ENCODE results near the gene HM13.
"Not testable (repeated sequence)": the region's sequence is repeated elsewhere in the genome, so short reads cannot be mapped to it uniquely, and the experiment has no call there.

The HM13 gene

GRCh38 chr20:31535298-31535697 is 21.1 kb downstream of the HM13 start:
- CTCF ChIA-PET, result interaction anchor here (1.0 kb wide), 1 partner anchor 15 kb away, joined by 3 read pairs; no protein-coding TSS in a partner anchor

GRCh38 chr20:31536575-31536974 is 22.3 kb downstream of the HM13 start:
- Histone ChIP-seq H3K27me3 (replicated peaks in 2 of 5; ENCODE audit: control insufficient read depth in 4 of 5, insufficient read depth in 5 of 5, low read length in 4 of 5) (no peaks in the 10 kb centered on the region), H3K4me1 (ENCODE audit: control extremely low read depth in 1 of 4, control insufficient read depth in 4 of 4, insufficient read depth in 4 of 4, low read length in 3 of 4) (peaks cover 4 to 21% (median 16%) of the 10 kb centered on the region in 4 experiments), H3K4me3 (ENCODE audit: control insufficient read depth in 1 of 7, extremely low read depth in 1 of 7, insufficient read depth in 4 of 7, low read depth in 2 of 7, low read length in 6 of 7) (no peak overlapping the region), H3K9me3 (ENCODE audit: control extremely low read depth in 1 of 5, control insufficient read depth in 4 of 5, insufficient read depth in 2 of 5, low read depth in 1 of 5, low read length in 4 of 5) (no peaks in the 10 kb centered on the region), H3K27ac (ENCODE audit: insufficient read depth in 1 of 2, low read depth in 1 of 2, low read length in 2 of 2, poor library complexity in 1 of 2, severe bottlenecking in 2 of 2) (no peak overlapping the region), H3K36me3 (ENCODE audit: control insufficient read depth in 4 of 4, insufficient read depth in 4 of 4, low read length in 3 of 4) (peaks cover 28 to 85% (median 57%) of the 10 kb centered on the region in 4 experiments)
- ChIA-PET POLR2A (no interaction called here), CTCF (interaction anchor here (1.3 to 1.7 kb wide), 3 partner anchors 9 to 36 kb away, joined by 3 to 6 read pairs (median 3); no protein-coding TSS in a partner anchor)
- DNase-seq, result no peak
- 100% methylated on average over 4 of the region's 5 CpGs for WGBS (ENCODE audit: insufficient coverage)

More at GRCh38 chr20:31535298-31535697, 21.1 kb downstream of the HM13 start:
- POLR2A ChIA-PET, result no interaction called here
- no peaks in the 10 kb centered on the region for H3K9me3 ChIP-seq (ENCODE audit: control extremely low read depth in 1 of 5, control insufficient read depth in 4 of 5, insufficient read depth in 2 of 5, low read depth in 1 of 5, low read length in 4 of 5)
- peaks cover 4 to 21% (median 15%) of the 10 kb centered on the region in 4 experiments for H3K4me1 ChIP-seq (ENCODE audit: control extremely low read depth in 1 of 4, control insufficient read depth in 4 of 4, insufficient read depth in 4 of 4, low read length in 3 of 4)
- no peak overlapping the region for H3K4me3 ChIP-seq (ENCODE audit: control insufficient read depth in 1 of 7, extremely low read depth in 1 of 7, insufficient read depth in 4 of 7, low read depth in 2 of 7, low read length in 6 of 7)
- no peaks in the 10 kb centered on the region for H3K27me3 ChIP-seq (replicated peaks in 2 of 5; ENCODE audit: control insufficient read depth in 4 of 5, insufficient read depth in 5 of 5, low read length in 4 of 5)
- H3K36me3 ChIP-seq (ENCODE audit: control insufficient read depth in 4 of 4, insufficient read depth in 4 of 4, low read length in 3 of 4), result peaks cover 29 to 88% (median 64%) of the 10 kb centered on the region in 4 experiments
- no peak for DNase-seq
- no peak overlapping the region for H3K27ac ChIP-seq (ENCODE audit: insufficient read depth in 1 of 2, low read depth in 1 of 2, low read length in 2 of 2, poor library complexity in 1 of 2, severe bottlenecking in 2 of 2)

- Histone ChIP-seq H3K4me1 (ENCODE audit: control extremely low read depth in 1 of 4, control insufficient read depth in 4 of 4, insufficient read depth in 4 of 4, low read length in 3 of 4) (peaks cover 4 to 21% (median 16%) of the 10 kb centered on the region in 4 experiments), H3K4me3 (ENCODE audit: control insufficient read depth in 1 of 7, extremely low read depth in 1 of 7, insufficient read depth in 4 of 7, low read depth in 2 of 7, low read length in 6 of 7) (no peak overlapping the region), H3K9me3 (ENCODE audit: control extremely low read depth in 1 of 5, control insufficient read depth in 4 of 5, insufficient read depth in 2 of 5, low read depth in 1 of 5, low read length in 4 of 5) (no peaks in the 10 kb centered on the region), H3K27ac (ENCODE audit: insufficient read depth in 1 of 2, low read depth in 1 of 2, low read length in 2 of 2, poor library complexity in 1 of 2, severe bottlenecking in 2 of 2) (no peak overlapping the region), H3K36me3 (ENCODE audit: control insufficient read depth in 4 of 4, insufficient read depth in 4 of 4, low read length in 3 of 4) (peaks cover 28 to 86% (median 60%) of the 10 kb centered on the region in 4 experiments), H3K27me3 (replicated peaks in 2 of 5; ENCODE audit: control insufficient read depth in 4 of 5, insufficient read depth in 5 of 5, low read length in 4 of 5) (no peaks in the 10 kb centered on the region)
- DNase-seq, result no peak
- WGBS (ENCODE audit: insufficient coverage), result 90% methylated on average over 5 of the region's 8 CpGs
- ChIA-PET POLR2A (no interaction called here), CTCF (interaction anchor here (1.3 to 2.9 kb wide), 5 partner anchors 10 to 75 kb away, joined by 3 to 13 read pairs (median 6); no protein-coding TSS in a partner anchor)
These were observed 23.1 kb downstream of the HM13 start for GRCh38 chr20:31537116-31537871.

GRCh38 chr20:31537890-31538289 is 23.6 kb downstream of the HM13 start:
- peaks cover 24 to 86% (median 61%) of the 10 kb centered on the region in 4 experiments for H3K36me3 ChIP-seq (ENCODE audit: control insufficient read depth in 4 of 4, insufficient read depth in 4 of 4, low read length in 3 of 4)
- H3K4me3 ChIP-seq (ENCODE audit: control insufficient read depth in 1 of 7, extremely low read depth in 1 of 7, insufficient read depth in 4 of 7, low read depth in 2 of 7, low read length in 6 of 7), result peak overlapping the region in 1 of 7 experiments; percentile 19
- H3K27me3 ChIP-seq (replicated peaks in 2 of 5; ENCODE audit: control insufficient read depth in 4 of 5, insufficient read depth in 5 of 5, low read length in 4 of 5), result no peaks in the 10 kb centered on the region
- peaks cover 4 to 21% (median 16%) of the 10 kb centered on the region in 4 experiments for H3K4me1 ChIP-seq (ENCODE audit: control extremely low read depth in 1 of 4, control insufficient read depth in 4 of 4, insufficient read depth in 4 of 4, low read length in 3 of 4)
- 8% methylated on average over 4 of the region's 4 CpGs for WGBS (ENCODE audit: insufficient coverage)
- POLR2A ChIA-PET, result no interaction called here
- H3K27ac ChIP-seq (ENCODE audit: insufficient read depth in 1 of 2, low read depth in 1 of 2, low read length in 2 of 2, poor library complexity in 1 of 2, severe bottlenecking in 2 of 2), result peak overlapping the region in 1 of 2 experiments; percentile 19
- CTCF ChIA-PET, result interaction anchor here (1.3 to 2.9 kb wide), 5 partner anchors 19 to 74 kb away, joined by 3 to 13 read pairs (median 4); no protein-coding TSS in a partner anchor
- DNase-seq, result peak in 2 of 3 donors; percentile 33
- no peaks in the 10 kb centered on the region for H3K9me3 ChIP-seq (ENCODE audit: control extremely low read depth in 1 of 5, control insufficient read depth in 4 of 5, insufficient read depth in 2 of 5, low read depth in 1 of 5, low read length in 4 of 5)

- no peak overlapping the region for H3K27ac ChIP-seq (ENCODE audit: insufficient read depth in 1 of 2, low read depth in 1 of 2, low read length in 2 of 2, poor library complexity in 1 of 2, severe bottlenecking in 2 of 2)
- DNase-seq, result no peak
- POLR2A ChIA-PET, result no interaction called here
- no peaks in the 10 kb centered on the region for H3K9me3 ChIP-seq (ENCODE audit: control extremely low read depth in 1 of 5, control insufficient read depth in 4 of 5, insufficient read depth in 2 of 5, low read depth in 1 of 5, low read length in 4 of 5)
- peaks cover 24 to 84% (median 60%) of the 10 kb centered on the region in 4 experiments for H3K36me3 ChIP-seq (ENCODE audit: control insufficient read depth in 4 of 4, insufficient read depth in 4 of 4, low read length in 3 of 4)
- no peak overlapping the region for H3K4me3 ChIP-seq (ENCODE audit: control insufficient read depth in 1 of 7, extremely low read depth in 1 of 7, insufficient read depth in 4 of 7, low read depth in 2 of 7, low read length in 6 of 7)
- CTCF ChIA-PET, result interaction anchor here (1.4 to 2.9 kb wide), 5 partner anchors 13 to 74 kb away, joined by 3 to 13 read pairs (median 8); no protein-coding TSS in a partner anchor
- WGBS (ENCODE audit: insufficient coverage), result 100% methylated on average over 3 of the region's 4 CpGs
- no peaks in the 10 kb centered on the region for H3K27me3 ChIP-seq (replicated peaks in 2 of 5; ENCODE audit: control insufficient read depth in 4 of 5, insufficient read depth in 5 of 5, low read length in 4 of 5)
- H3K4me1 ChIP-seq (ENCODE audit: control extremely low read depth in 1 of 4, control insufficient read depth in 4 of 4, insufficient read depth in 4 of 4, low read length in 3 of 4), result peaks cover 4 to 21% (median 16%) of the 10 kb centered on the region in 4 experiments
These were observed 24.1 kb downstream of the HM13 start for GRCh38 chr20:31538326-31538725.

- Histone ChIP-seq H3K4me1 (ENCODE audit: control extremely low read depth in 1 of 4, control insufficient read depth in 4 of 4, insufficient read depth in 4 of 4, low read length in 3 of 4) (peaks cover 4 to 21% (median 16%) of the 10 kb centered on the region in 4 experiments), H3K36me3 (ENCODE audit: control insufficient read depth in 4 of 4, insufficient read depth in 4 of 4, low read length in 3 of 4) (peaks cover 25 to 79% (median 58%) of the 10 kb centered on the region in 4 experiments)
- POLR2A ChIA-PET, result interaction anchor here (0.5 kb wide), 1 partner anchor 12 kb away, joined by 3 read pairs; no protein-coding TSS in a partner anchor
- not testable (repeated sequence) for H3K4me3 ChIP-seq (ENCODE audit: control insufficient read depth in 1 of 7, extremely low read depth in 1 of 7, insufficient read depth in 4 of 7, low read depth in 2 of 7, low read length in 6 of 7); H3K9me3 ChIP-seq (ENCODE audit: control extremely low read depth in 1 of 5, control insufficient read depth in 4 of 5, insufficient read depth in 2 of 5, low read depth in 1 of 5, low read length in 4 of 5); DNase-seq; H3K27me3 ChIP-seq (replicated peaks in 2 of 5; ENCODE audit: control insufficient read depth in 4 of 5, insufficient read depth in 5 of 5, low read length in 4 of 5); H3K27ac ChIP-seq (ENCODE audit: insufficient read depth in 1 of 2, low read depth in 1 of 2, low read length in 2 of 2, poor library complexity in 1 of 2, severe bottlenecking in 2 of 2)
- 60% methylated on average over 2 of the region's 3 CpGs for WGBS (ENCODE audit: insufficient coverage)
- CTCF ChIA-PET, result interaction anchor here (0.7 to 2.9 kb wide), 3 partner anchors 11 to 72 kb away, joined by 3 to 13 read pairs (median 8); no protein-coding TSS in a partner anchor
These were observed 25.4 kb downstream of the HM13 start for GRCh38 chr20:31539636-31540035.

Data from common myeloid progenitor, CD34-positive (primary cell).